Activated CD4-positive, alpha-beta T cell treated with anti-CD3 and anti-CD28 coated beads for 24 hours (primary cell): ENCODE measurements around the gene SCGB1C1.
A peak's percentile ranks its signal among the peaks of the same experiment; 100 is the strongest.

ENCODE experiments used
- DNase-seq, 2 donors: peaks; one replicate each; pipeline ENCODE4 v3.0.0-alpha.2; 2020; ENCODE audit warnings: low read depth in 2 of 2

The SCGB1C1 gene

DNA sequence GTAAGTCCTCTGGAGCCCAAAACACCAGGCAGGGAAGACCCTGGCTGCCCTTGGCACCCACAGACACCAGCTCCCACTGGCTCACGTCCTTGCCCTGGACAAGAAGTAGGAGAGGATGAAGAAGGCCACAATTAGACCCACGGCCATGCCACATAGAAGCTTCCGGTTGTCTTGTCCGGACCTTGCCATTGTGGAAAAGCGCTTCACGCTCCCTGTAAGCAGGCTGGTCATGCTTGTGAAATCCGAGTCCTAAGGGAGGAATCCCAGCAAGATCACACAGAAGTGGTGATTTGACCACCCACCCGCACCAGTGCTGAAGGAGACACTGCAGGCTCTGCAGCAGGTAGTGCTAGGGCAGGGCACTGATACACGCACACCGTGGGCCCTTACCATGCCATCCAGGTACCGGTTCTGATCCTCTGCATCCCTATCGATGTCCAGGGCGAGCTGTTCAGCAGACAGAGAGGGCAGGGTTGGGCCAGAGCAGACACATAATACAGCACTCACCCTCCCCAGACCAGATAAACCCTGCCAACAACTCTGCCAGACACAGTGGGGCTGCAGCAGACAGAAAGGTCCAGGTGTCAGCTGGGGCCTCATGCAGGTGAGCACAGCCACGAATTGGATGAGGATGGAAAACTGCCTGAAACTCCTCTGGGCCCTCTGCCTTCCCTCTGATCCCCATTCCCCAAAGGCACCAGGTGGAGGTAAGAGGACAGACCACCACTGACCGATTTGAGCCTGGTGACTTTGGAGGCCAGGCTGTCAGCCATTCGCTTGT lies 12.5 kb downstream of the SCGB1C1 start:
- DNase-seq = no peak

- no peak for DNase-seq
Measured at GRCh38 chr11:206002-206384, 13.1 kb downstream of the SCGB1C1 start.

DNA sequence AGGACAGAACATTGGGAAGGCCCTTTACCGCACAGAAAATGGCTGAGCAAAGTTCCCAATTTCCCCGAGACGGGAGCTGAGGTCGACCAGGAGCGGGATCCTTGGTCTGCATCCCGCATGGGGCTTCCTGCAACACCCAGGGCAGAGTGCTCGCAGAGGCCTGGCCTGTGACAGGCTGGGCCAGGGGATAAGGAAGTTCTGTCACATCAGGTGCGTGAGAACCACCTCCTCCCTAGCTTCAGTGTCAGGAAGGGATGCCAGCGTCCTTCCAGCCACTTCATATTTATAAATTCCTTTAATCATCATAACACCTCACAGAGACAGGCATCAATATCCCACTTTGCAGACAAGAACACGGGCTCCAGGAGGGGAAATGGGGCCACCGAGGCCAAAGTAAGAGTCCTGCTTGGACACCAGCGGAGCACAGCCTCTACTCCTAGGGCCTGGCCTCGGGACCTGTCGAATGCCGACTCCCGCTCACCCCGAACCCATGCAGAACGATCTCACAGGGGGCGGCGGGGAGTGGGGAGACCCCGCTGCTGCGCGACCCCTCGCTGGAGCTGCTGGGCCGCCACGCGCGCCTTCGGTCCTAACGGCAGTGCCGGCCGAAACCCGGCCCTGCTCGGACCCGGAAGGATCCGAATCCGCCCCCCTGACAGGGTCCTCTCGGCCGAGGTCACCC lies 13.8 kb downstream of the SCGB1C1 start:
- no peak for DNase-seq

DNA sequence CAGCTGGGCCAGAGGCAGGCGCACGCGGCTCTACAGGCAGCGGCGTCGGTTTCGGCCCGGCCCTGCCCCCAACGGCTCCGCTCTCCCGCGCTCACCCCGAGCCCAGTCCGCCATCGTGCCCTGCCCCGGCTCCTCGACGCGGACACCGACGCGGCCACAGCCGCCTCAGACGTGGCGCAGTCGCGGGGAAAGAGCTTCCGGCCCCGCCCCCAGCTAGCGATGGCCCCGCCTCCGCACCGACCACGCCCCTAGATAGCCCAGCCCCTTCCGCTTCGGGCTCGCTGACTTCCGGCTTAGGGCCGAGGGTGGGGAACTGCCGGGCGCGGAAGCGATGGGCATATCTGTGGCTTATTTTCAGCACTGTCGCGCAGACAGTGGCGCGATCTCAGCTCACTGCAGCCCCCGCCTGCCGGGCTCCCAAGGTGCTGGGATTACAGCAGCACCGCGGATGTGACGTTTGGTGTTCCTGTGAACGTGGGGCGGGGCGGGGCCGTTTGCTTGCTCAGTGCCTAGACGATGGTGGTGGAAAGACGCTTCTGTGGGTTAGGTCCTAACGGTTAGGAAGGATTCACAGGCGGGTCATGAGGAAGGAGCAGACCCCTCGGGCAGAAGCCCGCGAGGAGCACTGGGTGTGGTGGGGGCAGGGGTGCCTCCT lies 14.5 kb downstream of the SCGB1C1 start, which contains the start of the genes BET1L and RIC8A:
TSS of gene BET1L (minus strand) at position 192 of the 655 bp plus-strand sequence. CDS start at position 114, 78 bp downstream.
TSS of gene RIC8A (plus strand) at position 501 of the 655 bp plus-strand sequence. CDS start 1,147 bp downstream, outside the sequence.
- peak; percentile 93 for DNase-seq

GRCh38 chr11:207863-208180 lies 14.9 kb downstream of the SCGB1C1 start:
- no peak for DNase-seq

- peak; percentile 71 for DNase-seq
Measured at GRCh38 chr11:208181-208916, 15.5 kb downstream of the SCGB1C1 start.

DNA sequence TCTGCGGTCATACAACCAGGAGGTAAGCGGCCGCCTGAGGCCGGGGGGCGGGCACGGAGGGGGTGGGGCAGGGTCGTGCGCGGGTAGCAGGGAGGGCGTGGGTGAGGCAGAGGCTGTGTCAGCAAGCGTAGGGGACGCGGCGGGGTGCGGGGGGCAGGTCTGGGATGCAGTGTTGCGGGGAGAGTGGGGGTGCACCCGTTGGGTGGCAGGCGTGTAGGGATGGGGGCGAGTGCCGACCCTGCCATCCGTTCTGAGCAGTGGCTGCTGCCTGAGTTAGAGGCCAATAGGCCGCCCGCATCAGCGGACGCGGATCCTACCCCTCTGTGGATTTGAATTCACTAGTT lies 16.0 kb downstream of the SCGB1C1 start:
- peak in 1 of 2 donors; percentile 21 for DNase-seq

DNA sequence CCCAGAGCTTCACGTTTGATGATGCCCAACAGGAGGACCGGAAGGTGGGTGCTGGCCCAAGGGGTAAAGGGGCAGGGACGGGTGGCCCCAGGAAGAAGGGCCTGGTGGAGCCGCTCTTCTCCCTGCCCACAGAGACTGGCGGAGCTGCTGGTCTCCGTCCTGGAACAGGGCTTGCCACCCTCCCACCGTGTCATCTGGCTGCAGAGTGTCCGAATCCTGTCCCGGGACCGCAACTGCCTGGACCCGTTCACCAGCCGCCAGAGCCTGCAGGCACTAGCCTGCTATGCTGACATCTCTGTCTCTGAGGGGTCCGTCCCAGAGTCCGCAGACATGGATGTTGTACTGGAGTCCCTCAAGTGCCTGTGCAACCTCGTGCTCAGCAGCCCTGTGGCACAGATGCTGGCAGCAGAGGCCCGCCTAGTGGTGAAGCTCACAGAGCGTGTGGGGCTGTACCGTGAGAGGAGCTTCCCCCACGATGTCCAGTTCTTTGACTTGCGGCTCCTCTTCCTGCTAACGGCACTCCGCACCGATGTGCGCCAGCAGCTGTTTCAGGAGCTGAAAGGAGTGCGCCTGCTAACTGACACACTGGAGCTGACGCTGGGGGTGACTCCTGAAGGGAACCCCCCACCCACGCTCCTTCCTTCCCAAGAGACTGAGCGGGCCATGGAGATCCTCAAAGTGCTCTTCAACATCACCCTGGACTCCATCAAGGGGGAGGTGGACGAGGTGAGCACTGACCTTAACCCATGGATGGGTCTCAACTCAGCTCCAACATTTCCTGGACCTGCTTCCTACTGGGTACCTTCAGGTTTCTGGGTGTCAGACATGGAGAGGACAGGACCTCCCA lies 16.6 kb downstream of the SCGB1C1 start:
- no peak for DNase-seq

- no peak for DNase-seq
Measured at GRCh38 chr11:210122-210802, 17.4 kb downstream of the SCGB1C1 start.

DNA sequence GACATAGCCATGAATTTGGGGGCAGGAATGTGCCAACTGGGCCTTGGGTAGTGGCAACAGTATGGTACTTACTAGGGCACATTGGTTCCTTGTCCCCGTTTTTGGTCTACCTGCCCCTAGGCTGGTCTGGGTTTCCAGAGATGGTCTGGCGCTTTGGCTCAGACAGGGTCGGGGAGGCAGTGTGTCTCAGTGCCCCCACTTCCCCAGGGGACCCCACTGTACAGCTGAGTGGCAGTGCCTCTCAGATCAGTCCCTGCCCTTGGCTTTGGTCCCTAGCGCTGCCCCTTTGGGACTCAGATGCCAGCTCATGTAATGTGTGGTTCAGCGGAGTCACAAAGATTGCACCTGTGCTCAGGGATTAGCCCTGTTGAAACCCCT lies 17.9 kb downstream of the SCGB1C1 start:
- DNase-seq = no peak

DNA sequence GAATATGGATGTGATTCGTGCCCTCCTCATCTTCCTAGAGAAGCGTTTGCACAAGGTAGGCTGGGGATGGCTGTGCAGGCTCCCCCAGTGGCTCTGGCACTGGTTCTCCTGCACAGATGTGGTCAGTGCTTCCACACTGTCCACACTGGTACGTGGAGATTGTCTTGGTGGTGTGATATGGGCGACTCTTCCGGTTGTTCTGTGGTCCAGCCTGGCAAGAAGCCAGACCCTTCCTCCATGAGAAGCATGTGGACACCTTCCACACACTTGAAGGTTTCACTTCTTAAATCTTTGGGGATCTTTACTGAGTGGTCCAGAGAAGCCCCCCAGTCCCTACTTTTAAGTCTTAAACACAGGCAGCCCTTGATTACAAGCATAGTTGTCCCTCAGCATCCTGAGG lies 18.4 kb downstream of the SCGB1C1 start:
- no peak for DNase-seq

DNA sequence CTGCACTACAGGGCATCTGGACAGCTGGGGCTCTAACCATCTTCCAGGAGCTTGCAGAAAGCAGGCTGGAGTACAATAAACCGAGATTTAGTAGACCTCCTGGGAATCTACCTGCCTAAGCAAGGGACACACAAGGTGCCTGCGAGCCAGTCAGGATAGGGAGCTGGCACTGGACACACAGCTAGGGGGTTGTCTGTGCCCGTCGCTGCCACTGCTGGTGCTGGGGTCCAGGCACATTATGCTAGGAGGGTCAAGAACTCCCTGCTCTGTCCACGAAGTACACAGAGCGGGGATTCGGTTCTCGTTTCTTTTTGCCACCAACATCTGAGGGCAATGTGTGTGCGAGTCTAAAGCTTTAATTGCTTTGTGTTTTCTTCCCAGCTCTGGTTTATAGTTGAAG lies 18.9 kb downstream of the SCGB1C1 start:
- DNase-seq = no peak

DNA sequence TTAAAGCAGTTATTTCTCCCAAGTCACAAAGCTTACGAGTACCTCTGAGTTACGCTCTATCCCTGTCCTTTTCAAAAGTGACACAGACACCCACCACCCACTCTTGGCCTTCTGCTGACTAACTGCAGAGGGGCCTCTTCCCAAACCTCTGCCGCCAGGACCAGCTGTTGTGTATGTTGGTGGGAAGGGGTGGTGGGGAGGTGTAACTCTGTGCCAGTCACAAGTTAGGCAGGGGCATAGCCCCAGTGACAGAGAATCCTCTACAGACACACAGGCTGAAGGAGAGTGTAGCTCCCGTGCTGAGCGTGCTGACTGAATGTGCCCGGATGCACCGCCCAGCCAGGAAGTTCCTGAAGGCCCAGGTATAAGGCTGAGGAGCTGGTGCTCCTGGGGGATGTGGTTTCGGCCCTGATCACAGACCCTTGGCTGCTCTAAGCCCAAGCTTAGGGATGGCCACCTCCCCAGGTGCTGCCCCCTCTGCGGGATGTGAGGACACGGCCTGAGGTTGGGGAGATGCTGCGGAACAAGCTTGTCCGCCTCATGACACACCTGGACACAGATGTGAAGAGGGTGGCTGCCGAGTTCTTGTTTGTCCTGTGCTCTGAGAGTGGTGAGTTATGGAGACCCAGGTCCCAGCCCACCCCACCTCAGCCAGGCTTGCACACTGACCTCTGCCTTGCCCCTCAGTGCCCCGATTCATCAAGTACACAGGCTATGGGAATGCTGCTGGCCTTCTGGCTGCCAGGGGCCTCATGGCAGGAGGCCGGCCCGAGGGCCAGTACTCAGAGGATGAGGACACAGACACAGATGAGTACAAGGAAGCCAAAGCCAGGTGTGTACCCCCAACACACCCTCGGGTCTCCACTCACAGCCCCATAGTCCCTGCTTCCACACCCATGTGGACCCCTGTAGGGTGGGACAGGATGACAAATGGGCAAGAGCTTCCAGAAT lies 19.5 kb downstream of the SCGB1C1 start:
- no peak for DNase-seq

DNA sequence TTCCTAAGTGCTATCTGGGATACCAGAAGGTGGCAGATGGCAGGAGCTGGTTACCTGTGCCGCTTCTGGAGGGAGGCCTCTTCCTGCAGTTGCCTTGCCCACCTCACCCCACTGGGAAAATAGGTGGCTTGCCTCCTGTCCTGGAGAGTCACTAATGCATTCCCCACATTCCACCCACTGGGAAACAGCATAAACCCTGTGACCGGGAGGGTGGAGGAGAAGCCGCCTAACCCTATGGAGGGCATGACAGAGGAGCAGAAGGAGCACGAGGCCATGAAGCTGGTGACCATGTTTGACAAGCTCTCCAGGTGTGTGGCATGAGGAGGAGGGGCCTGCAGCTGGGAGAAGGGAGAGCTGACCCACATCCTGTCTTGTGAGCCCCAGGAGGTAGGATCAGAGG lies 20.2 kb downstream of the SCGB1C1 start:
- DNase-seq = no peak

DNA sequence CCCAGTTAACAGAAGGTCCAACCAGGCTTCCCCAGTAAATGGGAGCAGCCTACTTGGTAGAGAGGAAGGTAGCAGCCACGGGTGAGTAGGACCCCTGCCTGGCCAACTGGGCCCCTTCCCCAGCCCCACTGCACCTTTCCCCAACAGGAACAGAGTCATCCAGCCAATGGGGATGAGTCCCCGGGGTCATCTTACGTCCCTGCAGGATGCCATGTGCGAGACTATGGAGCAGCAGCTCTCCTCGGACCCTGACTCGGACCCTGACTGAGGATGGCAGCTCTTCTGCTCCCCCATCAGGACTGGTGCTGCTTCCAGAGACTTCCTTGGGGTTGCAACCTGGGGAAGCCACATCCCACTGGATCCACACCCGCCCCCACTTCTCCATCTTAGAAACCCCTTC lies 21.2 kb downstream of the SCGB1C1 start:
- DNase-seq = no peak

- DNase-seq = no peak
Measured at GRCh38 chr11:215581-216037, 22.7 kb downstream of the SCGB1C1 start.

DNA sequence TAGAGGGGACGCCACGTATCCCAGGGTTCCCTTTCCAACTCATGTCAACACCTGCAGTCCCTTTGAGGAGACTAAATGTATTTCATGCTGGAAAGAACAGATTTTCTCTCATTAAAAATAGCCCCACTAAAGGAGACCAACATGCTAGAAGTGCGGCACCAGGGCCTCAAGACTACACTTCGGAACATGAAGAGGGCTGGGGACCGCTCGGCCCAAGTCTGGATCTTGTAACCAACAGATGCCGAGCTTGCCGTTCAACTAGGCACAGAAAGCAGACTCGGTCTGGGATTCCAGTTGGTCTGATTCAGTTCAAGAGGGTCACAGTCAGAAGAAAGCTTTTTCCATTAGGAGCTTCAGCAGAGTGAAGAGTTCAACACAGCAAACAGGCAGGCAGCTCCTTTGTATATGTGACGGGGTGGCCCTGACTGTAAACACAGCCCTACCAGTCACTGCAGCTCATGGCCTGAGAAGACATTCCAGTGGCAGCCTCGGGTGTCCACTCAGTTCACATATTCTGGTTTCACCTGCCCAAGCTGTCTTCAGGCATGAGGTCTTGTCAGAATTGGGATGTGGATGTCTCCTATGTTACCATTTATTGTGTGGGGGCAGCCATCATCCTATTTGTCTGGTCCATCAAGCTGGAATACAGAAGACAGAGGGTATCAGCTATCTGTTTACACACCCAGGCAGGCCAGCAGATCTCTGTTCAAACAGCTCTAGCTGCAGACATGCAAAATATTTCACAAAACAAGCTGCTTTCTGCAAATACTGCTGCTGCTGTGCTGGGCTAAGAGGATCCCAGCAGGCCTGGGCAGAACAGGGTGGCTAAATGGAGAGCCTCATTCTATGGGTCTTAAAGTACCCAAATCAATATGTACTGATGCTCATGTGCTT lies 23.4 kb downstream of the SCGB1C1 start:
- no peak for DNase-seq

- DNase-seq = no peak
Measured at GRCh38 chr11:217704-218103, 24.8 kb downstream of the SCGB1C1 start.
